A549 (cell line): ENCODE results near the gene CLEC20A. TPM values are rescaled to one million over a fixed set of nuclear protein-coding genes. Genes with fewer than 3 reads are reported as not detected.

ENCODE experiments used
- ATAC-seq, 2 experiments: fragments of 200-7000 bp in 1 of 2; fragments of >200 bp in 1 of 2; cut with Nextera tagmentation in 1 of 2; cut with Tn5 transposase in 1 of 2; 3 replicates each; pipeline versions ENCODE4 v1.8.0 to v1.9.1; 2018 to 2020; ENCODE audit warnings: mild to moderate bottlenecking in 1 of 2, moderate library complexity in 1 of 2
- CTCF ChIA-PET: fragments of 300-600 bp; sonication (Branson Sonifier 250); formaldehyde crosslinking; extraction: SDS; loops from one replicate; lab custom pipeline; 2021; ENCODE audit warnings: antibody characterized with exemption, inconsistent platforms; lab: Yijun Ruan, JAX
- POLR2A ChIA-PET: fragments of 350-600 bp; formaldehyde crosslinking; extraction: SDS; loops from one replicate; lab custom pipeline; 2021; ENCODE audit warnings: antibody characterized with exemption, inconsistent platforms; lab: Yijun Ruan, JAX
- DNase-seq, 2 experiments: peaks; one replicate each; pipeline versions ENCODE4 v3.0.0 to v3.0.0-alpha.2; 2011 to 2016; ENCODE audit warnings: low read depth in 1 of 2, low spot score in 1 of 2
- FAIRE-seq: peaks from 2 replicates; lab custom pipeline; 2011; peaks lifted over from hg19 to GRCh38; lab: Jason Lieb, UNC
- H3K27ac ChIP-seq, 2 experiments: fragments of >200 bp; sonication (Bioruptor Twin); formaldehyde crosslinking; 3 replicates each; pipeline ENCODE4 v1.5.1; 2016 to 2017
- H3K4me1 ChIP-seq: fragments of >200 bp; sonication (Bioruptor Twin); formaldehyde crosslinking; 3 replicates; pipeline ENCODE4 v1.6.1; 2016
- H3K4me2 ChIP-seq: fragments of >200 bp; sonication (Bioruptor Twin); formaldehyde crosslinking; 3 replicates; pipeline ENCODE4 v1.6.1; 2016
- H3K4me3 ChIP-seq: fragments of >200 bp; sonication (Bioruptor Twin); formaldehyde crosslinking; 3 replicates; pipeline ENCODE4 v1.5.1; 2016
- H3K9me3 ChIP-seq: fragments of >200 bp; sonication (Bioruptor Twin); formaldehyde crosslinking; 3 replicates; pipeline ENCODE4 v1.6.1; 2016
- BCL3 ChIP-seq: fragments of >200 bp; sonication (Bioruptor Twin); formaldehyde crosslinking; IDR thresholded peaks from 3 replicates; pipeline ENCODE4 v1.6.1; 2016
- CHD2 ChIP-seq: fragments of 150-350 bp; IDR thresholded peaks from 2 replicates; pipeline ENCODE4 v1.6.1; 2014; ENCODE audit warnings: low read length; ENCODE audit not compliant: partially characterized antibody
- E2F6 ChIP-seq: IDR thresholded peaks from 2 replicates; pipeline ENCODE4 v1.6.1; 2012; ENCODE audit warnings: low read depth, borderline replicate concordance
- EHMT2 ChIP-seq: fragments of 200-600 bp; sonication (generic); IDR thresholded peaks from 2 replicates; pipeline ENCODE4 v1.6.1; 2016; ENCODE audit warnings: antibody characterized with exemption, low read depth, mild to moderate bottlenecking, moderate library complexity
- FOSL2 ChIP-seq, 2 experiments: fragments of 450-650 bp in 1 of 2; fragments of >200 bp in 1 of 2; sonication (Bioruptor Twin) in 1 of 2; formaldehyde crosslinking; IDR thresholded peaks; 2 replicates each; pipeline versions ENCODE4 v1.5.0 to v1.6.1; 2016 to 2020; ENCODE audit warnings: mild to moderate bottlenecking in 1 of 2, moderate library complexity in 1 of 2
- FOXS1 ChIP-seq: fragments of 250-450 bp; sonication (Bioruptor Pico); IDR thresholded peaks from 2 replicates; pipeline ENCODE4 v1.5.0; 2020; ENCODE audit warnings: mild to moderate bottlenecking, moderate library complexity
- HOXA7 ChIP-seq: fragments of 250-450 bp; sonication (Bioruptor Pico); IDR thresholded peaks from 2 replicates; pipeline ENCODE4 v1.5.0; 2020; ENCODE audit warnings: mild to moderate bottlenecking, moderate library complexity
- HOXB13 ChIP-seq: fragments of 250-450 bp; sonication (Bioruptor Pico); IDR thresholded peaks from 2 replicates; pipeline ENCODE4 v1.5.0; 2020; ENCODE audit warnings: low read depth, mild to moderate bottlenecking, moderate library complexity
- JUNB ChIP-seq: fragments of >200 bp; sonication (Bioruptor Twin); formaldehyde crosslinking; IDR thresholded peaks from 2 replicates; pipeline ENCODE4 v1.6.1; 2016
- POLR2AphosphoS2 ChIP-seq: conservative IDR thresholded peaks from 2 replicates; pipeline ENCODE4 v1.6.1; 2012; ENCODE audit warnings: low read length, improper control_type of control experiment, inconsistent platforms
- RCOR1 ChIP-seq: fragments of 150-350 bp; IDR thresholded peaks from 2 replicates; pipeline ENCODE4 v1.6.1; 2014; ENCODE audit warnings: antibody characterized with exemption, low read length, low read depth
- RNF2 ChIP-seq: fragments of 200-600 bp; sonication (generic); IDR thresholded peaks from 2 replicates; pipeline ENCODE4 v1.6.1; 2016; ENCODE audit warnings: low read depth, mild to moderate bottlenecking, antibody characterized with exemption, moderate library complexity, borderline replicate concordance
- ZC3H11A ChIP-seq: fragments of 450-650 bp; IDR thresholded peaks from 2 replicates; pipeline ENCODE4 v1.6.1; 2014; ENCODE audit warnings: antibody characterized with exemption, mild to moderate bottlenecking
- ZSCAN20 ChIP-seq: fragments of 250-450 bp; sonication (Bioruptor Pico); IDR thresholded peaks from 2 replicates; pipeline ENCODE4 v1.8.0; 2022; ENCODE audit warnings: mild to moderate bottlenecking, moderate library complexity
- WGBS: methylation state at CpG from one replicate; pipeline ENCODE4 v1.1.6; 2017; ENCODE audit errors: missing lambda C conversion rate; 5-methylcytosine and 5-hydroxymethylcytosine counted together
- polyA plus RNA-seq, 4 experiments: library from polyadenylated mRNA; depleted of rRNA in 3 of 4; stranded (reverse); fragments of >200 nt; fragmentation: RNase III in 1 of 4; extraction: RNeasy Plus Mini Kit Qiagen cat#74134 plus additional on column Dnase treatment in 1 of 4; gene quantifications; 2 replicates in 3 of 4; 3 replicates in 1 of 4; pipeline ENCODE4 v1.2.3, GENCODE V29; 2011 to 2017
- TF ChIP-seq, protein P1 (sequence below): IDR thresholded peaks from 2 replicates; pipeline ENCODE4 v1.6.1; 2012
- TF ChIP-seq, protein P2 (sequence below): IDR thresholded peaks from 2 replicates; pipeline ENCODE4 v1.6.1; 2012
- TF ChIP-seq, protein P3 (sequence below): fragments of >200 bp; sonication (Bioruptor Twin); formaldehyde crosslinking; IDR thresholded peaks from 2 replicates; pipeline ENCODE4 v1.6.1; 2016
- TF ChIP-seq, protein P4 (sequence below): fragments of 250-450 bp; sonication (Bioruptor Pico); IDR thresholded peaks from 2 replicates; pipeline ENCODE4 v1.5.0; 2021; ENCODE audit warnings: mild to moderate bottlenecking, moderate library complexity, borderline replicate concordance

The CLEC20A gene
- polyA plus RNA-seq, 2 of the 4 experiments (the other 2 are of a cell fraction): not detected

DNA sequence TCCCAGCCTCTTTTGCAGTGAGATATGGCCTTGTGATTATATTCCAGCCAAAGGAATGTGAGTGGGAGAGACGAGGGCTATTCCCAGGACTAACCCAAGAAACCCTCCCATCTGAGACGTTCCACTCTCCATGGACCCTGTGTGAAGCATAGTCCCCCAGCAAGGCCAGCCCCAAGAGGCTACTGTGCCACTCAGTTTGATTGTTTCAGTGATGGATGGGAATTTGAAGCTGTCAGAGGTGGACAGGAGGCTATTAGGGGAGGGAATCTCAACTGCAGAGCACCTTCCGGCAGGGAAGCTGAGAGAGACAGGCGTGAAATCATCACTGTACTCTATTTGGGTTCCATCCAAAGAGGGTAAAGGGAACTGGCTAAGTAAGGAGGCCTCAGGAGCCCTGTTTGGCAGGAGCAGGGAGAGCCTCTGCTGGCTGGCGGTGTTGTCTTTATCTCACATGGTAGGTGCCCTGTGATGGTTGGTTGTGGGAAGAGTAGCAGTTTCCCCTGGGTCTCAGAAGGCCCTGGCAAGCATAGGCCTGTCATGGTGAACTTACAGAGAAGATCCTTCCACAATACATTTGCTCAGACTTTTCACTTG lies 12.7 kb upstream of the CLEC20A start:
- TF ChIP-seq, protein P1, sequence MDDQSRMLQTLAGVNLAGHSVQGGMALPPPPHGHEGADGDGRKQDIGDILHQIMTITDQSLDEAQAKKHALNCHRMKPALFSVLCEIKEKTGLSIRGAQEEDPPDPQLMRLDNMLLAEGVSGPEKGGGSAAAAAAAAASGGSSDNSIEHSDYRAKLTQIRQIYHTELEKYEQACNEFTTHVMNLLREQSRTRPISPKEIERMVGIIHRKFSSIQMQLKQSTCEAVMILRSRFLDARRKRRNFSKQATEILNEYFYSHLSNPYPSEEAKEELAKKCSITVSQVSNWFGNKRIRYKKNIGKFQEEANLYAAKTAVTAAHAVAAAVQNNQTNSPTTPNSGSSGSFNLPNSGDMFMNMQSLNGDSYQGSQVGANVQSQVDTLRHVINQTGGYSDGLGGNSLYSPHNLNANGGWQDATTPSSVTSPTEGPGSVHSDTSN: no peak
- TF ChIP-seq HOXB13 (CRISPR knock-in tag) (no peak), FOXS1 (no peak), HOXA7 (no peak), RCOR1 (no peak), EHMT2 (no peak), ZC3H11A (no peak), FOSL2 (IDR thresholded peaks at IDR 0.05) (no peak), FOSL2 (CRISPR knock-in tag; IDR thresholded peaks at IDR 0.05) (no peak), CHD2 (no peak), ZSCAN20 (CRISPR knock-in tag) (no peak), RNF2 (no peak), BCL3 (no peak)
- TF ChIP-seq, protein P2, sequence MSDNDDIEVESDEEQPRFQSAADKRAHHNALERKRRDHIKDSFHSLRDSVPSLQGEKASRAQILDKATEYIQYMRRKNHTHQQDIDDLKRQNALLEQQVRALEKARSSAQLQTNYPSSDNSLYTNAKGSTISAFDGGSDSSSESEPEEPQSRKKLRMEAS: no peak
- FAIRE-seq (no peak), DNase-seq (no peak), ATAC-seq (no peak)
- WGBS: 67% methylated on average over 5 of the region's 5 CpGs
- H3K4me3 ChIP-seq: no peak overlapping the region
- ChIA-PET POLR2A (no interaction called here), CTCF (interaction anchor here (0.5 to 1.3 kb wide), 3 partner anchors 210 to 493 kb away, joined by 3 to 4 read pairs (median 4); no protein-coding TSS in a partner anchor)
- H3K27ac ChIP-seq: no peak overlapping the region
- no peaks in the 10 kb centered on the region for H3K4me1 ChIP-seq
- no peaks in the 10 kb centered on the region for H3K9me3 ChIP-seq
- no peak overlapping the region for H3K4me2 ChIP-seq

- no peak for DNase-seq
- 85% methylated on average over 6 of the region's 6 CpGs for WGBS
- Histone ChIP-seq H3K27ac (no peak overlapping the region), H3K4me1 (no peaks in the 10 kb centered on the region), H3K4me3 (no peak overlapping the region), H3K4me2 (no peak overlapping the region), H3K9me3 (no peaks in the 10 kb centered on the region)
- no peak for ATAC-seq
- ChIA-PET CTCF (interaction anchor here (1.3 kb wide), 1 partner anchor 497 kb away, joined by 4 read pairs; no protein-coding TSS in a partner anchor), POLR2A (no interaction called here)
- TF ChIP-seq, protein P3, sequence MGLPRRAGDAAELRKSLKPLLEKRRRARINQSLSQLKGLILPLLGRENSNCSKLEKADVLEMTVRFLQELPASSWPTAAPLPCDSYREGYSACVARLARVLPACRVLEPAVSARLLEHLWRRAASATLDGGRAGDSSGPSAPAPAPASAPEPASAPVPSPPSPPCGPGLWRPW: no peak
- no peak for TF ChIP-seq RNF2
- TF ChIP-seq, protein P4, sequence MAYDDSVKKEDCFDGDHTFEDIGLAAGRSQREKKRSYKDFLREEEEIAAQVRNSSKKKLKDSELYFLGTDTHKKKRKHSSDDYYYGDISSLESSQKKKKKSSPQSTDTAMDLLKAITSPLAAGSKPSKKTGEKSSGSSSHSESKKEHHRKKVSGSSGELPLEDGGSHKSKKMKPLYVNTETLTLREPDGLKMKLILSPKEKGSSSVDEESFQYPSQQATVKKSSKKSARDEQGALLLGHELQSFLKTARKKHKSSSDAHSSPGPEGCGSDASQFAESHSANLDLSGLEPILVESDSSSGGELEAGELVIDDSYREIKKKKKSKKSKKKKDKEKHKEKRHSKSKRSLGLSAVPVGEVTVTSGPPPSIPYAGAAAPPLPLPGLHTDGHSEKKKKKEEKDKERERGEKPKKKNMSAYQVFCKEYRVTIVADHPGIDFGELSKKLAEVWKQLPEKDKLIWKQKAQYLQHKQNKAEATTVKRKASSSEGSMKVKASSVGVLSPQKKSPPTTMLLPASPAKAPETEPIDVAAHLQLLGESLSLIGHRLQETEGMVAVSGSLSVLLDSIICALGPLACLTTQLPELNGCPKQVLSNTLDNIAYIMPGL (CRISPR knock-in tag): no peak
- no peak for TF ChIP-seq ZSCAN20 (CRISPR knock-in tag)
- no peak for TF ChIP-seq POLR2AphosphoS2
- no peak for TF ChIP-seq JUNB
- TF ChIP-seq E2F6: no peak
- FAIRE-seq: no peak
Observed at GRCh38 chr1:178506669-178507068, 9.9 kb upstream of the CLEC20A start.
